Activated CD8-positive, alpha-beta memory T cell treated with anti-CD3 and anti-CD28 coated beads, Interleukin-2, amount 50 U/mL, for 24 hours (primary cell): ENCODE results near the gene C1orf53.
"Not testable (repeated sequence)": the region's sequence is repeated elsewhere in the genome, so short reads cannot be mapped to it uniquely, and the experiment has no call there.

ENCODE experiments used
- DNase-seq: peaks from one replicate; pipeline ENCODE4 v3.0.0-alpha.2; 2020; ENCODE audit errors: extremely low read depth

Gene C1orf53

DNA sequence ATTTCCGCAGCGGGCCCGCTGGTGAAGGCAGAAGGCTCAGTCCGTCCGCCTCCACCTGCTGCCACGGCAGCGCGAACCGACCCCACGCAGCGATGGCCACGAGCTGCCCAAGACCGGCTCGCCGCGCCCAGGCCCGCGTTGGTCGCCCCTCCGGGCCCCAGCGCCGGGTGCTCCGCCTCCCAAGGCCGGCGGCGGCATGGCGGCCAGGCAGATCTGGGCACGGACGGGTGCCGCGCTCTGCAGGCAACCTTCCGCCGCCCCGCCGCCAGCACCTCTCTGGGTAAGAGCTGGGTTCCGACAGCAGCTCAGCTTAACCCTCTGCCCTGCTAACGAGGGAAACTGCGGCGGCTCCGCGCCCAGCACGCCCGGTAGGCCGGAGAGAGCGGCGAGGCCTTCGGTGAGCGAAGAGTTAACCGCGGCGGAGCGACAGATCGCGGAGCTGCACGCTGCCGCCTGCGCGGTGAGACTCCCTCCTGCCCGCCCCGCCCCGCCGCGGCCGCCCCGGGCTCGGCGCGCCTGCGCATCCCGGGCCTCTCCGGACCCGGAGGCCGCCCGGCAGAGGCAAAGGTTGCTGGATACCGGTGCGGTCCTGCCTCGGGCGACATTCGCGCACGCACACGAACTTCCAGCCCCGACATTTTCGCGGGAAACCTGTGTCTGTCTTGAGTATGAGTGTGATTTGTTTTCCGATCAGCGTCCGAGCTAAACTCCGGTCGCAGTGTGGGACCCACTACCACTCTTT lies at the start of gene C1orf53:
TSS of gene C1orf53 (plus strand) at position 177 of the 742 bp plus-strand sequence. CDS start at position 197, 20 bp downstream.
- DNase-seq = peak; percentile 47

DNA sequence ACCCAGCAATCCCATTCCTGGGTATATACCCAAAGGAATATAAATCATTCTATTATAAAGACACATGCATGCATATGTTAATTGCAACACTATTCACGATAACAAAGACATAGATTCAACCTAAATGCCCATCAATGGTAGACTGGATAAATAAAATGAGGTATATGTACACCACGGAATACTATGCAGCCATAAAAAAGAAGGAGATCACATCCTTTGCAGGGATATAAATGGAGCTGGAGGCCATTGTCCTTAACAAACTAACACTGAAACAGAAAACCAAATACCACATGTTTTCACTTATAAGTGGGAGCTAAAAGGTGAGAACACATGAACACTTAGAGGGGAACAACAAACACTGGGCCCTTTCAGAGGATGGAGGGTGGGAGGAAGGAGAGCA lies 46.7 kb upstream of the C1orf53 start:
- not testable (repeated sequence) for DNase-seq

DNA sequence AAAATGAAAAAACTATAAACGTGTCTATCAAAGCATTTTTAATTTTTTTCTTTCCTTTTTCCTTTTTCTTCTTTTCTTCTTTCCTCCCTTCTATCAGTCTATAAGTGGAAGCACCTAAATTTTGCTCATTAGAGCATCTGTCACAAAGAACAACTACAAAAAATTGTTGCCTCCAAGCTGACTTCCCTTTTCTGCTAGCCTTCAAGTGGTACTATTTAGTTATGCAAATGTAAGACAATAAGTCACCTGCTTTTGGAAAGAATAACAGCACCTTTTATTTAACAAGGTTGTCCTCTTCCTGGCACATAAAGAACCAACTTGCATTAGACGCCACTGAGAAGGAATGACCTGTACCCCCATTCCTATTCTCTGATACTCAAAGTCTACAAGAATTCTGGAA lies 45.0 kb upstream of the C1orf53 start:
- DNase-seq = no peak

DNA sequence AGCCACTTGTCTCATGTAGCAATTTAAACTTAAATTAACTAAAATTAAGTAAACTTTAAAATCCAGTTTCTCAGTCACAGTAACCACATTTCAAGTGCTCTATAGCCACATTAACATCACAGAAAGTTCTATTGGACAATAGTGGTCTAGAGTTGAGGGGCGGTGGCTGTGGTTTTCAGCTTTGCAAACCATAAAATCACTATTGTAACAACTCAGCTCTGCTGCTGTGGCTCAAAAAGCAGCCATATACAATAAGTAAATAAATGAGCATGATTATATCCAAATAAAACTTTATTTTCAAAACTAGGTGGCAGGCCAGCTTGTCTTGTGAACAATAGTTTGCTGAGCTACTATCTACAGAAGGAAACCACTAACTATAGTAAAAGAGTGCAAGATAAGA lies 43.4 kb upstream of the C1orf53 start:
- DNase-seq = no peak

DNA sequence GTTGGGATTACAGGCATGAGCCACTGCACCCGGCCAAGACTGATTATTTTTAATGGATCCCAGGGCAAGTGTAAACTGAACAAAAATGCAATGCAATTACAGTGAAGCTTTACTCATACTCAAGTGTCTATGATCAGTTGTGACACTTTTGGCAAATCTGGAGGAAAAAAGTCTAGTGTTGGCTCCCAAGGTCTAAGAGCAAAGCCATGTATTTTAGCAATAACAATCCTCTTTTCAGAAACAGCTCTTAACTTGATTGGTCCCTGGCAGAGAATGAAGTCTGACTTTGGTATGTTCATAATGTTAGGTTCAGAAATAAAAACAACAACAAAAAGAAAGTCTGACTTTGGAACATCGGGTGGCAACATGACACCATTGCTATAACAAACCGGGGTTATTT lies 40.2 kb upstream of the C1orf53 start:
- DNase-seq = no peak

DNA sequence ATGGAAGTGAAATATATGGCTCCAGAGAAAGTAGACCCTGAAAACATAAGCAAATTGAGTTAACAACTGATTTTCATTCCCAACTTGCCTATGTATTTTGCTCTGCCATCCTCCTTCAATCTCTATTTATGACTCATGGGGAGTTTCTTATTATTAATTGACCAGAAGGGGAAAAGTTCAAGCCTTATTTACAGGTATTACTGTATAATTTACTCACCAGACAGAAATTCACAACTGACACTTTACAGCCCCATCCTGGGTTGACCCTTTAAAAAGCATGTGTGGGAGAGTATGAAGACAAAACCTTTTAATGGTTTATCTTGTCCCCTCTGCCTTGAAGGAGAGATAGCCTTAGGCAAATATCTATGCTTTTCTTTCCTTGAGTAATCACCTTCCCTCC lies 39.8 kb upstream of the C1orf53 start:
- no peak for DNase-seq

DNA sequence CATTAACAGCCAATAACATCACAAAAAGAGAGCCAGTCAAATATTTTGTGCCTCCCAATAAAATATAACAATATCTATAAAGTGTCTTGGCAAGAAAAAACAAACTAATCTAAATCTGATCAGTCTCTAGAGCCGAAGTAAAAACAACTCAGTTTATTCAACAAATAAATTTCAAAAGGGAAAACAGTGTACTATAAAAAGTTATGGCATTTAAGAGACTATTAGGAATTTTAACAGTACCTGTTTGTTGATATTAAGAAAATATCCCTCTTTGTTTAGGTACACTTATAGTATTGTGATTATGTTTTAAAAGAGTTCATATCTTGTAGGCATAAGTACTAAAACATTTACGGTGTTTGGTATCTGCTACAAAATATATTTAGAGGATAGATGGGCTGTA lies 36.6 kb upstream of the C1orf53 start:
- no peak for DNase-seq

DNA sequence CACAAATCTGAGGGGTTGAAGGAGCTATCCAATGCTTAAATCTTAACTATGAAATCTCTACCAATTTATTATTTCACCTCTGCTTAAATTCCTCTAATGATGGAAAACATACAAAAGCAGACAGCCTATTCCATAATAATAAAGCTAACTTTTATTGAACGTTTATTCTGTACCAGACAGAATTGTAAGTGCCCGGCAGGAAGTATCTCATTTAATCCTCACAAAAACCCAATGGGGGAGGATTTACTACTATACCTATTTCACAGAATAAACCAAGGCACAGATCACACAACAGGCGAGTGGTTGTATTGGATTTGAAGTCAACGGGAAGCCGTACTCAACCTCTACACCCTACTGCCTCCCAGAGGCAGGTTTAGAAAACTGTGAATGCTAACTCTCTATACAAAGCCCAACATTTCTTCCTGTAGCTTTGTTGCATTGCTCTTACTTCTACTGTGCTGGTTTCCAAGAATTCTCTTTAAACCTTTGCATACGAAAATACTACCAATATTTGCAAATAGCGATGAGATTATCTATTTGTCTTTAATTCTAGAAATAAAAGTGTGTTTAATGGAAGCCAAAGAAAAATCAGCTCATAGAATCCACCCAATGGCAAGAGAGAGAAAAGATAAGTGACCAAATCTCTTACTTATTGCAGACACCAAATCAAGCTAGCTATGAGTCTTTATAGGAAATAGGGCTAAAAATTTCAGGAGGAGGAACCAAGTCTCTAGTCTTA lies 33.5 kb upstream of the C1orf53 start:
- no peak for DNase-seq

DNA sequence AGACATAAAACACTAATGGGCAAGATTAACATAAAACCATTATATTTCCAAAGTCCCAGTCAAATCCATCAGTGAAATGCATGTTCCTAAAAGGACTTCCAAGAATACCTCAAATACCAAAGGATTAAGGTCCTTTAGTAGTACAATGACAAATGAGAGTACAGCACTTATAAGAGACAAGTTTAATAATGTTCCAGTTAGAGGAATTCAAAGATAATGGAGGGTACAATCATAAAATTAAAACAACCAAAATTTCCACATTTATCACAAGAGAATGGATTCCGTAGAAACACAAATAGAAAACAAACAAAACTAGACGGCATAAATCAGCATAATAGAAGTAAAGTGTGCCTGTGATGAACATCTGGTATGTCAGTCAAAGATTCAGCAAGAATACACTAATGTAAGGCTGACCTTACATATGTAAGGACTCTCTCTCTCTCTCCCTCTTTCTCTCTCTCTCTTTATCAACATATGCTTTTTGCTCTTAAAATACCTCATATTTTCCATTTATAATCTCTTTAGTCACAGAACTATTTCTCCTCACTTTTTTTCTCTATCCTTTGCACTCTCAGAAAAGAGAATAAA lies 32.8 kb upstream of the C1orf53 start:
- DNase-seq = no peak

DNA sequence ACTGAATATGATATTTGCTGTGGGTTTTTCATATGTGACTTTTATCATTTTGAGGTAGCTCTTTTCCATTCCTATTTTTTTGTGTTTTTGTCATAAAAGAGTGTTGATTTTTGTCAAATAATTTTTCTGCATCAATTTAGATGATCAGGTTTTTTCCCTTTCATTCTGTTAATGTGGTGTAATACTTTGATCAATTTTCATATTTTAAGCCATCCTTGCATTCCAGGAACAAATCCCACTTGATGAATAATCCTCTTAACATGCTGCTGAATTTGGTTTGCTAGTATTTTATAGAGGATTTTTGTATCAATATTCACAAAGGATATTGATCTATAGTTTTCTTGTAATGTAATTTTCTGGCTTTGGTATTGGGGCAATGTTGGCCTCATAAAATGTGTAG lies 25.5 kb upstream of the C1orf53 start:
- DNase-seq = no peak

DNA sequence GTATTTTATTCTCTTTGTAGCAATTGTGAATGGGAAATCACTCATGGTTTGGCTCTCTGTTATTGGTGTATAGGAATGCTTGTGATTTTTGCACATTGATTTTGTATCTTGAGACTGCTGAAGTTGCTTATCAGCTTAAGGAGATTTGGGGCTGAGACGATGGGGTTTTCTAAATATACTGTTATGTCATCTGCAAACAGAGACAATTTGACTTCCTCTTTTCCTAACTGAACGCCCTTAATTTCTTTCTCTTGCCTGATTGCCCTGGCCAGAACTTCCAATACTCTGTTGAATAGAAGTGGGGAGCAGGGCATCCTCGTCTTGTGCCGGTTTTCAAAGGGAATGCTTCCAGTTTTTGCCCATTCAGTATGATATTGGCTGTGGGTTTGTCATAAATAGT lies 22.0 kb upstream of the C1orf53 start:
- not testable (repeated sequence) for DNase-seq

DNA sequence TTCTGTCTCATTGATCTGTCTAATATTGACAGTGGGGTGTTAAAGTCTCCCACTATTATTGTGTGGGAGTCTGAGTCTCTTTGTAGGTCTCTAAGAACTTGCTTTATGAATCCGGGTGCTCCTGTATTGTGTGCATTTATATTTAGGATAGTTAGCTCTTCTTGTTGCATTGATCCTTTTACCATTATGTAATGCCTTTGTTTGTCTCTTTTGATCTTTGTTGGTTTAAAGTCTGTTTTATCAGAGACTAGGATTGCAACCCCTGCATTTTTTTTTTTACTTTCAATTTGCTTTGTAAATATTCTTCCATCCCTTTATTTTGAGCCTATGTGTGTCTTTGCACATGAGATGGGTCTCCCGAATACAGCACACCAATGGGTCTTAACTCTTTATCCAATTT lies 20.2 kb upstream of the C1orf53 start:
- DNase-seq = not testable (repeated sequence)

DNA sequence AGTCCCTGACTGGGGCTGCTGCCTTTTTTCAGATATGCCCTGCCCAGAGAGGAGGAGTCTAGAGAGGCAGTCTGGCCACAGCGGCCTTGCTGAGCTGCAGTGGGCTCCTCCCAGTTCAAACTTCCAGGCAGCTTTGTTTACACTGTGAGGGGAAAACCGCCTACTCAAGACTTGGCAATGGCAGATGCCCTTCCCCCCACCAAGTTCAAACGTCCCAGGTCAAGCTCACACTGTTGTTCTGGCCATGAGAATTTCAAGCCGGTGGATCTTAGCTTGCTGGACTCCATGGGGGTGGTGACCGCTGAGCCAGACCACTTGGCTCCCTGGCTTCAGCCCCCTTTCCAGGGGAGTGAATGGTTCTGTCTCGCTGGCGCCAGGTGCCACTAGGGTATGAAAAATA lies 18.3 kb upstream of the C1orf53 start:
- DNase-seq = no peak

DNA sequence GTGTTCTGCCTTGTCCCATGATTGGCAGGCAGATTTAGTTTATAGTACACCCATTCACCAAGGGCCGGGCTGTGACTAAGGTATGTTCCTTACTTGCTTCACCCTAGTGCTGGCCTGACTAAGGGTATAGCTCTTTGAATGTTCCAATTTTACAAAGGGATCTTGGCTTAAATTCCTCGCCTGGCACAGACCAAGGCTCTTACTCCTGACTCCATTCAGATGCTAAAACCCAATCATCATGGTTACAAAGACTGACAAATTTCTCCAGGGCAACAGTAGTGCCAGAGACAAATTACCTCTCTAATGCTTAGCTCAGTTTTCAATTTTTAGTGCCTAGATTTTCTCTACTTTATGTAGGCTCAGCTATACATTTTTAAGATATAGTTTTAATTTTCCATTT lies 11.5 kb upstream of the C1orf53 start:
- no peak for DNase-seq

DNA sequence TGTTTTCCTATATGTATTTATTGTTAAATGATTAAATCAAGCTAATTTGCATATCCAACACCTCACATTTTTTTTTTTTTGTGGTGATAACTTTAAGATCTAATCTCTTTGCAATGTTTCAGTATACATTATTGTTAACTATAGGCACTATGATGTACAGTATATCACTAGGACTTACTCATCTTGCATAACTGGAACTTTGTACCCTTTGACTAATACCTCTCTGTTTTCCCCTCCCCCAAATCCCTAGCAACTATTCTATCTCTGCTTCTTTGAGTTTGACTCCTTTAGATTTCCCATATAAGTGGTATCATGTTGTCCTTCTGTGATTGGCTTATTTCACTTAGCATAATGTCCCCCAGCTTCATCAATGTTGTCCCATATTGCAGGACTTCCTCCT lies 9.7 kb upstream of the C1orf53 start:
- DNase-seq = no peak

DNA sequence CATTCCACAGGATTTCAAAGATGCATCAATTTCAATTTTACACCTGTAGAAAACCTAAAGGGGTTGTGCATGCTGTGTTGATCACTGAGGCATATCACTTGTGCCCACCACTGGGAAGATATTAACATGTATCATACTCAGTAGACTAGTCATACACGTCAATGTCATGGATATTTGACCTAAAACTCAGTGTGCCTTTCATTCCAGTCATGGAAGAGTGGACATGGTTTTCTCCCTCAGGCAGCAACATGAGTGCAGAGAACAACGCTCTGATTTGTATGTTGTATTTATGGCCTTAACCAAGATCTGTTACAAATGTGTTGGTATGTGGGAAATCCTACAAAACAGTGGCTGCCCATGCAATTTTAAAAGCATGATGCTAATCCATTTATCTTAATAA lies 6.1 kb upstream of the C1orf53 start:
- no peak for DNase-seq

DNA sequence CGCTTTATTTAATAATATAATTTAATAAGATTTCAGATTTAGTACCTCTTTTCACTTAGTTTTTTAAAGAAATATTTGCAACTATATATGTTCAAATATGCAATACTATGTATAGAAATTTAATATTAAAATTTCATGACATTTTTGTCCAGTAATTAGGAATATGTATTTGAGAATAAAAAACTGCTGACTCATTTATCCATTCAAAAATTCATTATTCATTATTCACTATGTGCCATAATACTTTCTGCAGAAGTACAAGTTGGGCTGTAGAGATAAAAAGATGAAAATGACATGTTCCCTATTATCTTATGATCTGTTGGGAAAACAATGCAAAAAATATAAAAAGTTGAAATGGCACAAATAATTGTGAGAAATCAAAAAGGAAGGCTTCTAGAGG lies 3.4 kb upstream of the C1orf53 start:
- DNase-seq = no peak

DNA sequence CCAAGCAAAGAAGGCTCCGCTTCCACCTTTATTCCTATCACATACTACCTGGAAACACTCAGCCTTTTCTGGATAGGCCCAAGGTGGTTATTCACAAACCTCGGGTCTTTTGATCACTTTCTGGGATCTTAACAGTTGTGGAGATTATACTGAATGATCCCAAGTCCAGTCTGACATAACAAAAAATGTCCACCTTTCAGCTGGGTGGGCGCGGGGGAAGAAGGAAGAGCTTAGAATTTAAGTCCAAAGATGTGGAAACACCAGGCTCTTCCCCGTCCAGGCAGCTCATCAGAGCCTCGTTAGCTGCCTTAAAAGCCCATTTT lies 338 bp upstream of the C1orf53 start:
- no peak for DNase-seq

DNA sequence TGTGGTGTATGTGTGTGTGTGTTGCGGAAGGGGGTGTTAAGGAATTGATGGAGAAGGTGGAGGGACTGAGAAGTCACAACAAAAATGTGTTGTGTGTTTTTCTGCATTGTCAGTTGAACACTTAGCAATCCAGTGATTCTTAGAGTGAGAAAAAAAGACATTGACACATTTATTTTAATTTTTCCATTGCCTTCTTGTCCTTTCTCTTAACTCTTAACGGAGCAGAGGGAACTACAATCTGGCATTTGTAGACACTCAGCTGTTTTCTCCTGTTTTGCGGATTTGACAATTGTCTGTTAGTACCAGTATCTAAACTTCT lies 725 bp downstream of the C1orf53 start:
- DNase-seq = no peak

DNA sequence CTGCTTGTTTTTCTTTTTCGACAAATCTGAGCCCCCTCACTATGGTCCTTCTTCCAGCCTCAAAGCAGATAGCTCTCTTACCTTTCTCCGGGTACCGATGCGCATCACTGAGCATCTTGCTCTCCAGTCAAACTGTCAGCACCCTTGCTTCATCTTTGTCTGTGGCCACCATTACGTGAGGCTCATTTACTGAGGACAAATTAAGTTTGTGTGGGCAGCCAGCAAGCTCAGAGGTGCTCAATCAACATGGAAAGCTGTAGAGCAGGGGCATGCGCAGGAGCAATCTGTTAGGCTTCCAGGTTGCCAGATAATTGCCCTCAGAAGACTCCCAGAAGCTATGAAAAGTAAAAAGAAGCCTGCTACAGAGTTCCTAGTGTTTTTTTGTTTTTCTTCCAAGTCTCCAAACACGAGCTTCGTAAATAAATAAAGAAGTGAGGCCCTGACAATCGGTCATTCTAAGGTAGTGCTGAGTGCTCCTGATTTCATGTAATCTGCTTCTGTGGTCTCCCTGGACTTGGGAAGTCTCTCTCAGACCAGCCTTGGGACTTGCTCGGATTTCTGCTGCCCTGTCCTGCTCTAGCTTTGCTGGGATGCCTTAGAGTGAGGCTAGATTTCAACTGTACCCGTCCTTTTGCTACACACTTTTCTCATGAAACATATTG lies 1.8 kb downstream of the C1orf53 start:
- DNase-seq = no peak

DNA sequence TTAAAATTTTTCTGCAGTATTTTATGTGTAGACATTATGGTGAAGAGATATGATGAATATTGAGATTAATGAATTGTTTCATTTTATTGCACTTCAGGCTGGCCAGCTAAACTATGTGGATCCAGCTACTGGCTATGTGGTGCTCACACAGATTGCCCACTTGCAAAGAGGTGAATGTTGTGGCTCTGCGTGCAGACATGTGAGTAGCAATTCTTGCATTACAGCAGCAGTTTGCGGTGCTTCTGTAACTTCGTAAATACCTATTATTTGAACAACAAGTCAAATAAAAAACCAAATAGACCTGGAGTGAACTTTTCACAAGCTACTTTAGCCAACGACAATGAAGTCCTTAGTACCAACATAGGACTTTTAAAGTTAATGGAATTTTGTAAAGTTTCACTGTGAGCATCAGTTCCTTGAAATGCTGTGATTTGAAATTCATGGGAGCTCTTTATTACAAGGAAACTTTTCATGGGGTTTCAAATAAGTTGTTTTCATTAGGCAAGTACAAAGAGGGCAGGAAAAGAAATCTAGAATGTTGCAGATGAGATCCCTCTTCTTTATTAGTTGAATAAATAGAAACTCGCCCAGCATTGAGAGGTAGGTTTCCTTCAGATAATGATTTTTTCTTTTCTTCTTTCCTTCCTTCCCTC lies 3.4 kb downstream of the C1orf53 start:
- DNase-seq = no peak

DNA sequence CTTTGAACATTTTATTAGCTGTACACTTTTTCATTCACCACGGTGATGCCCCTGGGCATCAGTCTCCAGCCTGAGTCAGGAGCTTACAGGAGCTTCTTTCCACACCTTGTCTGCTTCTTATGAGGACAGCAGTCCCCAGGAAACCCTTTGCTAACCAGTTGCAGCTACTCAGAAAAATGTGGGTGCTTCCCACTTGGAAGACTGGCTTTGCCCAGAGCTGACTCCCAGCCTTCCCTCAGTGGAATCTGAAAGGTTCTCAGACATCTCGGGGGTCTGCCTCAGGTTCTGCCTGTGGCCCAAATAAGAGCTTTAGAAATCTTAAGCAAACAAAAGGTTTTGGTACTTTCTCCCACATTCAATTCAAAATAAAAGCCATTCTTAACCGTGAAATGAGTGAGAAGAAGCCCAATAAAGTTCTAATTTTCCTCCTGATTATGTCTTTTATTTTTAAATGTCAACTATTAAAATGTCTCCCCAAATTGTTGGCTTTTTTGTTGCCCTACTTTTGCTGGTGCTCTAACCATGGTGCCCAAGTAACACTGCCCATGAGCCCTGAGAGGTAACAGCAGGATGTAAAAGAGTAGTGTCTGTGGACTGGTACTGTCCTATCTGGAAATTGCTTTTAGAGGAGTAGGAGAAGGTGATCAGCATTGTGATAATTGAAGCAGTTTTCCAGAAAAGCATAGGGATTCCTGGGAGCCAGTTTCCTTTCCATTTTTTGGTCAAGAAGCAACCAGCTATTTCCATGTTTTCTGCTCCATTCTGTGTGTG lies 5.6 kb downstream of the C1orf53 start:
- DNase-seq = no peak
